ENCODE measurements around the gene ZNHIT3. TPM values are rescaled to one million over a fixed set of nuclear protein-coding genes. Genes with fewer than 3 reads are reported as not detected.

ZNHIT3 gene
- total RNA-seq, 1 experiment from 2014 or later = 51.3 TPM

Other genes starting within 250 kb of the ZNHIT3 start
- gene TBC1D3I, start 222.1 kb upstream of the ZNHIT3 start, total RNA-seq (2014; rRNA removed) = 0.23 TPM in 1 of 2 replicates, not detected in the other
- gene TBC1D3G, start 162.8 kb upstream of the ZNHIT3 start, total RNA-seq (2014; rRNA removed) = not detected in 2 replicates
- gene TBC1D3H, start 98.2 kb upstream of the ZNHIT3 start, total RNA-seq (2014; rRNA removed) = not detected in 2 replicates
- gene MYO19, start 48.2 kb downstream of the ZNHIT3 start, total RNA-seq (2014; rRNA removed) = 63.0 and 66.8 TPM in 2 replicates
- 11.1 and 12.5 TPM in 2 replicates for gene PIGW, start 48.3 kb downstream of the ZNHIT3 start, total RNA-seq (2014; rRNA removed)
- gene GGNBP2, start 58.2 kb downstream of the ZNHIT3 start, total RNA-seq (2014; rRNA removed) = 44.2 and 60.1 TPM in 2 replicates
- 8.7 and 9.3 TPM in 2 replicates for gene DHRS11, start 105.2 kb downstream of the ZNHIT3 start, total RNA-seq (2014; rRNA removed)
- 10.8 and 11.2 TPM in 2 replicates for gene MRM1, start 114.9 kb downstream of the ZNHIT3 start, total RNA-seq (2014; rRNA removed)